Activated CD4-positive, alpha-beta T cell treated with anti-CD3 and anti-CD28 coated beads for 36 hours (primary cell): Measurements from ENCODE around the gene YDJC. TPM values are rescaled to one million over a fixed set of nuclear protein-coding genes. Genes with fewer than 3 reads are reported as not detected.
"Not testable (repeated sequence)": the region's sequence is repeated elsewhere in the genome, so short reads cannot be mapped to it uniquely, and the experiment has no call there.

ENCODE experiments used
- ATAC-seq: fragments of 200-7000 bp; cut with Tn5 transposase; one replicate; pipeline ENCODE4 v1.10.0; 2021; ENCODE audit warnings: mild to moderate bottlenecking, moderate library complexity
- CTCF ChIA-PET: fragments of 350-600 bp; sonication (Branson Sonifier 250); formaldehyde crosslinking; loops from one replicate; lab custom pipeline; 2021; ENCODE audit warnings: antibody characterized with exemption; lab: Charles Lee
- POLR2A ChIA-PET: fragments of 350-600 bp; sonication (Branson Sonifier 250); formaldehyde crosslinking; loops from one replicate; lab custom pipeline; 2021; ENCODE audit warnings: antibody characterized with exemption, inconsistent platforms; lab: Charles Lee
- DNase-seq: peaks from one replicate; pipeline ENCODE4 v3.0.0-alpha.2; 2020
- H3K27ac Mint-ChIP-seq: one replicate; pipeline ENCODE4 v1.8.0; 2021; ENCODE audit warnings: mixed read lengths
- H3K27me3 Mint-ChIP-seq: one replicate; pipeline ENCODE4 v1.8.0; 2021; ENCODE audit warnings: mixed read lengths
- H3K36me3 Mint-ChIP-seq: one replicate; pipeline ENCODE4 v1.8.0; 2021; ENCODE audit warnings: low read depth, mixed read lengths
- H3K4me1 Mint-ChIP-seq: one replicate; pipeline ENCODE4 v1.8.0; 2021; ENCODE audit warnings: mixed read lengths
- H3K4me3 Mint-ChIP-seq: one replicate; pipeline ENCODE4 v1.8.0; 2021; ENCODE audit warnings: mild to moderate bottlenecking, moderate library complexity, mixed read lengths
- H3K9me3 Mint-ChIP-seq: one replicate; pipeline ENCODE4 v1.8.0; 2021; ENCODE audit warnings: low read depth, mixed read lengths
- intact Hi-C, 2 experiments: fragments of 100-400 bp; cut with DNase I in 1 of 2; cut with micrococcal nuclease in 1 of 2; formaldehyde crosslinking; loops; one replicate each; pipeline versions ENCODE4 v1.14.2 to v1.15.1; 2022 to 2024; cut with DNase I, micrococcal nuclease
- total RNA-seq, 2 experiments: library from RNA; stranded (reverse); gene quantifications; one replicate each; pipeline ENCODE4 v1.2.3, GENCODE V29; 2021

Gene YDJC
- total RNA-seq, 2 experiments from 2014 or later = 43.4 to 54.0 TPM

DNA sequence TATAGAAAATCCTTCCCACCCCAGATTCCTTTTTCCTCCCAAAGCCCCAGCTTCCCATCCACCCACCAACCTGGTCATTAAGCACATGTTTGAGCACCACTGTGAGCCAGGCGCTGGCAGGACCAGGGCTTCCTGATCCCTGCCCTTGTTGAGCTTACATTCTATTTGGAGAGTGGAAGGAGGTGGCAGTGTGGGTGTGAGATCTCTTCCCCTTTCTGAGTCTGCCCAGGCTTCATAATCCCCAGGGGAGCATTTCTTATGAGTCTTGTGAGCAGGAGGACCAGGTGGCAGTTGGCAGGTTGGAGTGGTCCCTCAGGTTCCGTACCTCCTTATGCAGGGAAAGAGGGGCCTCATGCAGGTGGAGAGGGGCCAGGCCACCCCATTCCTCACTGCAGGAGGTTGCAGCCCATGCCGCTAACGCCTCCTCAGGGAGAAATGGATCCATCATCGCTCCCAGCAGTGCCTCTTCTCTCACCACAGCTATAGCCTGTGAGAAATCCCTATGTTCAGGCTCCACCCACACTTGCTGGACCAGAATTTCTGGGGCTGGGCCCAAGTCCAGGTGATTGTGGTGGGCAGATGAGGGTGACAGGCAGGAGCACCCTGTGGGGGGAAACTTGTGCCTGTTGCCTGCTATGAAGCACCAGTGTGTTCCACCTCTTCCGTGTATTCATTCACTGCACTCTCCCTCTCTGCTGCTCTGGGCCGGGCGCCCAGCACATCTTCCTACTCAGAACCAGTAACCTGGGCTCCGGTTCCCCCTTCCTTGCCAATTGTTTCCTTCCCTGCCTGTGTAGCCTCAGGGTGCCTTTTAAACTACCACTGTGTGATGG is 38.8 kb downstream of the YDJC start:
- Mint-ChIP-seq H3K27me3 (no peaks in the 10 kb centered on the region), H3K4me3 (no peak overlapping the region), H3K4me1 (peaks cover 61% of the 10 kb centered on the region), H3K9me3 (no peaks in the 10 kb centered on the region), H3K27ac (peak overlapping the region; percentile 41), H3K36me3 (peaks cover 43% of the 10 kb centered on the region)
- POLR2A ChIA-PET = no interaction called here
- intact Hi-C loops = no loop called here
- DNase-seq (no peak), ATAC-seq (no peak)
- CTCF ChIA-PET = no interaction called here

- Mint-ChIP-seq H3K27me3 (no peaks in the 10 kb centered on the region), H3K9me3 (no peaks in the 10 kb centered on the region), H3K36me3 (peaks cover 34% of the 10 kb centered on the region), H3K4me1 (peaks cover 75% of the 10 kb centered on the region), H3K4me3 (no peak overlapping the region), H3K27ac (peak overlapping the region; percentile 44)
- DNase-seq (no peak), ATAC-seq (no peak)
- ChIA-PET CTCF (interaction anchor here (2.2 kb wide), 1 partner anchor 15 kb away, joined by 8 read pairs; no protein-coding TSS in a partner anchor), POLR2A (no interaction called here)
- intact Hi-C loops = loop anchor here (2.0 to 10.0 kb wide), 5 partner anchors 38 to 1472 kb away; partner anchors contain the start of genes MAPK1 (in 1 of the 2), RANBP1 (in 1 of the 2), SDF2L1 (in 1 of the 2) and TRMT2A (in 1 of the 2)
Observed at GRCh38 chr22:21589396-21589795, 40.4 kb downstream of the YDJC start.

DNA sequence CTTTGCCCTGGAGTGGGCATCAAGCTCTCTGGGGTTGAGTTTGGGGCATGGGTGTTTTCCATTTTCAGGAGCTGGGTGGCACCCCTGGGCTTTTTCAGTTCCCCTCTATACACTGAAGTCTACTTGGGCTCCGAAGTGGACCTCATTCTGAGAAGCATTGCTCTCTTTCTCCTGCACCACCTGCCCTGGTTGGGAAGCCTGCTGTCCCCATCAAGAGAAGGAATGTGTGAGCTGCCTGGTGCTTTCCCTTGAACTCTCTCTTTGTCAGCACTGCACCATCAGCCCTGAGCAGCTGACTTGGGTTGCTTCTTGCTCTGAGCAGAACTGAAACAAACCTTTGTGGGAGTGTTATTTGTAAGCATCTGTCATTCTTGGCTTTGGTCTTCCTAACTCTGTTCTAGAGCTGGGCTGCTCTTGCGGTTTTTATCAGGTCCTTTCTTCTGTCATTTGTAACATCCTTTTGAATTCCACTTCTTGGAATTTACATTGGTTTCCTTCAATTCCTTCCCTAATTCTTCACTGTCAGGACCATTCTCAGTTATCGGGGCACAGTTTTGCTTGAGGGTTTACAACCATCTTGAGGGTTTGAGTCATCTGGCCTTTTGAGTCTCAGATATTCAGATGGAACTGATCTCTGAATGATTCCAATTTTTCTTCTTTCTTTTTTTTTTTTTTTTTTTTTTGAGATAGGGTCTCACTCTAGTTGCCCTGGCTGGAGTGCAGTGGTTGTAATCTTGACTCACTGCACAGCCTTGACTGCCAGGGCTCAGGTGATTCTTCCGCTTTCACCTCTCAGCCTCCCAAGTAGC is 41.8 kb downstream of the YDJC start:
- POLR2A ChIA-PET = interaction anchor here (0.6 to 1.3 kb wide), 7 partner anchors 9 to 664 kb away, joined by 3 to 5 read pairs (median 4); partner anchors contain the start of gene YDJC
- intact Hi-C loops = loop anchor here (1.0 to 10.0 kb wide), 7 partner anchors 17 to 1471 kb away; partner anchors contain the start of genes MAPK1 (in 1 of the 2), RANBP1 (in 1 of the 2), SDF2L1 (in 1 of the 2) and TRMT2A (in 1 of the 2)

DNA sequence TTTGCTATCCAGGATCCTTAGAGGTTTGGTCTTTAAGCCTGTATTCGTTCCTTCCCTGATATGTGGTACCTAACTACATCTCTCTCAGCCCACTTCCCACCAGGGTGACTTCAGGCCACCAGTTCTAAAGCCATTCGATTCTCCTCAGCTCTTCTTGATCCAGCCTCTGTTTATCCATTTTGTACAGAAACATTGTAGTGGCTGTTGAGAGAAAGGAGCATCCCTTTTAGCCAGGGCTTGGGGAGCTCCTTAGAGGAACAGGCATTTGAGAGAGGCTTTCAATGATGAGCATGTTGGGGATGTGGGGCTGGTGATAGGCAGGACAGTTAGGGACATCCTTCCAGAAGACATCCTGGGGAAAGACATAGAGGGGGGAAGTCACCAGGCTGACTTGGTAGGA is 44.4 kb downstream of the YDJC start:
- DNase-seq (no peak), ATAC-seq (no peak)
- H3K9me3 Mint-ChIP-seq = no peaks in the 10 kb centered on the region
- H3K36me3 Mint-ChIP-seq = peaks cover 15% of the 10 kb centered on the region
- ChIA-PET POLR2A (no interaction called here), CTCF (interaction anchor here (0.7 to 1.3 kb wide), 2 partner anchors 10 to 1071 kb away, joined by 3 read pairs; no protein-coding TSS in a partner anchor)
- no peak overlapping the region for H3K27ac Mint-ChIP-seq
- no peak overlapping the region for H3K4me3 Mint-ChIP-seq
- intact Hi-C loops = loop anchor here (5.0 to 10.0 kb wide), 4 partner anchors 42 to 1468 kb away; partner anchors contain the start of genes MAPK1 (in 1 of the 2), RANBP1 (in 1 of the 2), SDF2L1 (in 1 of the 2) and TRMT2A (in 1 of the 2)
- H3K27me3 Mint-ChIP-seq = no peaks in the 10 kb centered on the region
- peaks cover 62% of the 10 kb centered on the region for H3K4me1 Mint-ChIP-seq

More for the DNA sequence above, 41.8 kb downstream of the YDJC start:
- Mint-ChIP-seq H3K4me1 (peaks cover 69% of the 10 kb centered on the region), H3K27ac (peak overlapping the region; percentile 88), H3K36me3 (peaks cover 21% of the 10 kb centered on the region), H3K9me3 (no peaks in the 10 kb centered on the region), H3K27me3 (no peaks in the 10 kb centered on the region), H3K4me3 (peak overlapping the region; percentile 12)
- ATAC-seq (peak; percentile 97), DNase-seq (peak; percentile 79)
- CTCF ChIA-PET = interaction anchor here (0.8 to 2.2 kb wide), 9 partner anchors 8 to 43 kb away, joined by 3 to 8 read pairs (median 5); no protein-coding TSS in a partner anchor

GRCh38 chr22:21582801-21583740 is 46.8 kb downstream of the YDJC start:
- Mint-ChIP-seq H3K4me3 (no peak overlapping the region), H3K36me3 (peaks cover 11% of the 10 kb centered on the region), H3K9me3 (no peaks in the 10 kb centered on the region), H3K4me1 (peaks cover 64% of the 10 kb centered on the region), H3K27ac (peak overlapping the region; percentile 80), H3K27me3 (no peaks in the 10 kb centered on the region)
- POLR2A ChIA-PET = no interaction called here
- CTCF ChIA-PET = interaction anchor here (1.1 kb wide), 1 partner anchor 10 kb away, joined by 3 read pairs; no protein-coding TSS in a partner anchor
- ATAC-seq = peak; percentile 34
- no peak for DNase-seq
- intact Hi-C loops = loop anchor here in 1 of 2 experiments (10.0 kb wide), 1 partner anchor 282 kb away; the partner anchor contains the start of gene MAPK1

DNA sequence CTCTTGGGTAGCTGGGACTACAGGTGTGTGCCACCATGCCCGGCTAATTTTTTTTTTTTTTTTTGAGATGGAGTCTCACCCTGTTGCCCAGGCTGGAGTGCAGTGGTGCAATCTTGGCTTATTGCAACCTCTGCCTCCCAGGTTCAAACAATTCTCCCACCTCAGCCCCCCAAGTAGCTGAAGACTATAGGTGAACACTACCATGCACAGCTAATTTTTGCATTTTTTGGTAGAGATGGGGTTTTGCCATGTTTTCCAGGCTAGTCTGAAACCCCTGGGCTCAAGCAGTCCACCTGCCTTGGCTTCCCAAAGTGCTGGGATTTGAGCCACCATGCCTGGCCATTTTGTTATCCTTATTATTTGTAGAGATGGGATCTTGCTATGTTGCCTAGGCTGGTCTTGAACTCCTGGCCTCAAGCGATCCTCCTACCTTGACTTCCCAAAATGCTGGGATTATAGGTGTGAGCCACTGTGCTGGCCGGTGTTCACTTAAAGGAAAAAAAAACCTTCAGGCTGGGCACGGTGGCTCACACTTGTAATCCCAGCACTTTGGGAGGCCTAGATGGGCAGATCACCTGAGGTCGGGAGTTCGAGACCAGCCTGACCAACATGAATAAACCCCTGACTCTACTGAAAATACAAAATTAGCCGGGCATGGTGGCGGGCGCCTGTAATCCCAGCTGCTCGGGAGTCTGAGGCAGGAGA is 48.7 kb downstream of the YDJC start:
- CTCF ChIA-PET, H3K4me3 Mint-ChIP-seq, H3K9me3 Mint-ChIP-seq, H3K27me3 Mint-ChIP-seq, DNase-seq, H3K27ac Mint-ChIP-seq, ATAC-seq, POLR2A ChIA-PET: not testable (repeated sequence)
- H3K4me1 Mint-ChIP-seq = peaks cover 60% of the 10 kb centered on the region
- H3K36me3 Mint-ChIP-seq = peaks cover 18% of the 10 kb centered on the region
- intact Hi-C loops = loop anchor here in 1 of 2 experiments (10.0 kb wide), 1 partner anchor 284 kb away; the partner anchor contains the start of gene MAPK1

DNA sequence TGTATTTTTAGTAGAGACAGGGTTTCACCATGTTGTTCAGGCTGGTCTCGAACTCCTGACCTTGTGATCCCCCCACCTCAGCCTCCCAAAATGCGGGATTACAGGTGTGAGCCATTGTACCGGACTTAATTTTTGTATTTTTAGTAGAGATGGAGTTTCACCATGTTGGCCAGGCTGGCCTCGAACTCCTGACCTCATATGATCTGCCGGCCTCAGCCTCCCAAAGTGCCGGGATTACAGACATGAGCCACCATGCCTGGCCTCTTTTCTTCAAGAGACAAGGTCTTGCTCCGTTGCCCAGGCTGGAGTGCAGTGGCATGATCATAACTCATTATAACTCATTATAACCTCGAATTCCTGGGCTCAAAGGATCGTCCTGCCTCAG is 49.2 kb downstream of the YDJC start:
- peaks cover 61% of the 10 kb centered on the region for H3K4me1 Mint-ChIP-seq
- CTCF ChIA-PET, H3K9me3 Mint-ChIP-seq, POLR2A ChIA-PET, H3K27ac Mint-ChIP-seq, H3K4me3 Mint-ChIP-seq, DNase-seq, H3K27me3 Mint-ChIP-seq, ATAC-seq: not testable (repeated sequence)
- intact Hi-C loops = loop anchor here in 1 of 2 experiments (10.0 kb wide), 1 partner anchor 284 kb away; the partner anchor contains the start of gene MAPK1
- H3K36me3 Mint-ChIP-seq = peaks cover 16% of the 10 kb centered on the region

DNA sequence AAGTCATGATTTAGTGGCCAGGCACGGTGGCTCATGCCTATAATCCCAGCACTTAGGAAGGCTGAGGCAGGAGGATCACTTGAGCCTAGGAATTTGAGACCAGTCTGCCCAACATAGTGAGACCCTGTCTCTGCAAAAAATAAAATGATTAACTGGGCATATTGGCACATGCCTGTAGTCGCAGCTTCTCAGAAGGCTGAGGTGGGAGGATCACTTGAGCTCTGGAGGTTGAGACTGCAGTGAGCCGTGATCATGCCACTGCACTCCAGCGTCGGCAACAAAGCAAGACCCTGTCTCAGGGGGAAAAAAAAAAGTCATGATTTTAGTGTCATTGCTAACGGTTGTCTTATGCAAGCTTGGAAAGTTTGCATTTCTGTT is 50.4 kb downstream of the YDJC start:
- intact Hi-C loops = no loop called here
- Mint-ChIP-seq H3K9me3 (no peaks in the 10 kb centered on the region), H3K4me3 (no peak overlapping the region), H3K36me3 (peaks cover 12% of the 10 kb centered on the region), H3K27ac (no peak overlapping the region), H3K4me1 (peaks cover 55% of the 10 kb centered on the region), H3K27me3 (no peaks in the 10 kb centered on the region)
- no peak for ATAC-seq
- ChIA-PET CTCF (interaction anchor here (0.7 to 1.9 kb wide), 5 partner anchors 8 to 288 kb away, joined by 3 to 6 read pairs (median 4); no protein-coding TSS in a partner anchor), POLR2A (interaction anchor here (0.9 kb wide), 1 partner anchor 8 kb away, joined by 4 read pairs; no protein-coding TSS in a partner anchor)
- no peak for DNase-seq
